IMR-90 (cell line): Measurements from ENCODE around the gene CLEC2D. TPM values are rescaled to one million over a fixed set of nuclear protein-coding genes. Genes with fewer than 3 reads are reported as not detected.

ENCODE experiments used
- ATAC-seq: fragments of 200-7000 bp; cut with Tn5 transposase; 2 replicates; pipeline ENCODE4 v1.9.1; 2020; ENCODE audit warnings: low read depth, mild to moderate bottlenecking, moderate library complexity
- BruUV-seq: library from RNA; stranded (reverse); fragments of 400-500 nt; replicated peaks from 2 replicates; lab custom pipeline; 2021; lab: Mats Ljungman, UMichigan
- CTCF ChIA-PET: fragments of 300-600 bp; formaldehyde crosslinking; extraction: SDS; loops from one replicate; lab custom pipeline; 2021; ENCODE audit warnings: antibody characterized with exemption; lab: Yijun Ruan, JAX
- POLR2A ChIA-PET: fragments of 300-600 bp; sonication (Branson Sonifier 250); formaldehyde crosslinking; loops from one replicate; lab custom pipeline; 2022; ENCODE audit warnings: antibody characterized with exemption; ENCODE audit not compliant: unreplicated experiment; lab: Charles Lee
- DNase-seq: peaks from one replicate; pipeline ENCODE4 v3.0.0; 2013
- H2AFZ ChIP-seq: replicated peaks from 2 replicates; pipeline ENCODE3; 2013; ENCODE audit warnings: low read length, mild to moderate bottlenecking; ENCODE audit not compliant: poor library complexity
- H2AK5ac ChIP-seq: 2 replicates; pipeline ENCODE4 v1.6.1; 2013; ENCODE audit warnings: low read depth, low read length, inconsistent platforms
- H2AK9ac ChIP-seq: replicated peaks from 2 replicates; pipeline ENCODE3; 2013; ENCODE audit warnings: mild to moderate bottlenecking, low read depth, low read length, moderate library complexity; ENCODE audit not compliant: poor library complexity
- H2BK120ac ChIP-seq: 2 replicates; pipeline ENCODE4 v1.6.1; 2013; ENCODE audit warnings: low read depth, low read length, inconsistent platforms
- H2BK15ac ChIP-seq: 3 replicates; pipeline ENCODE4 v1.6.1; 2013; ENCODE audit warnings: low read depth, low read length, inconsistent platforms
- H2BK20ac ChIP-seq: 2 replicates; pipeline ENCODE4 v1.6.1; 2013; ENCODE audit warnings: low read depth, mild to moderate bottlenecking, inconsistent platforms, low read length, moderate library complexity
- H2BK5ac ChIP-seq: 2 replicates; pipeline ENCODE4 v1.6.1; 2013; ENCODE audit warnings: mild to moderate bottlenecking, low read depth, low read length, inconsistent platforms; ENCODE audit not compliant: poor library complexity, severe bottlenecking
- H3K14ac ChIP-seq: replicated peaks from 2 replicates; pipeline ENCODE4 v1.6.1; 2013; ENCODE audit warnings: low read depth, low read length, inconsistent platforms
- H3K18ac ChIP-seq: 2 replicates; pipeline ENCODE4 v1.6.1; 2013; ENCODE audit warnings: low read depth, low read length, control low read depth
- H3K23ac ChIP-seq: 2 replicates; pipeline ENCODE4 v1.6.1; 2013; ENCODE audit warnings: low read depth, low read length, inconsistent platforms
- H3K27ac ChIP-seq: 2 replicates; pipeline ENCODE4 v1.5.1; 2013; ENCODE audit warnings: mild to moderate bottlenecking, control low read depth, low read length; ENCODE audit not compliant: insufficient read depth
- H3K27me3 ChIP-seq: 2 replicates; pipeline ENCODE4 v1.6.1; 2013; ENCODE audit warnings: low read length; ENCODE audit not compliant: control insufficient read depth, insufficient read depth
- H3K36me3 ChIP-seq: 2 replicates; pipeline ENCODE4 v1.6.1; 2013; ENCODE audit warnings: low read length, mixed read lengths; ENCODE audit not compliant: control insufficient read depth, insufficient read depth
- H3K4ac ChIP-seq: 2 replicates; pipeline ENCODE4 v1.6.1; 2013; ENCODE audit warnings: low read depth, low read length, inconsistent platforms
- H3K4me1 ChIP-seq: 2 replicates; pipeline ENCODE4 v1.6.1; 2013; ENCODE audit warnings: low read length, mixed read lengths; ENCODE audit not compliant: control insufficient read depth, insufficient read depth
- H3K4me2 ChIP-seq: 2 replicates; pipeline ENCODE4 v1.6.1; 2013; ENCODE audit warnings: low read depth, mild to moderate bottlenecking, control low read depth, low read length, moderate library complexity
- H3K4me3 ChIP-seq: 2 replicates; pipeline ENCODE4 v1.5.1; 2013; ENCODE audit warnings: low read depth, mild to moderate bottlenecking, control low read depth, low read length, moderate library complexity; ENCODE audit not compliant: insufficient read depth
- H3K56ac ChIP-seq: 2 replicates; pipeline ENCODE4 v1.6.1; 2013; ENCODE audit warnings: low read length, inconsistent platforms; ENCODE audit not compliant: insufficient read depth; ENCODE audit errors: extremely low read depth
- H3K79me1 ChIP-seq, 2 experiments: 2 replicates each; pipeline ENCODE4 v1.6.1; 2013; ENCODE audit warnings: low read length in 2 of 2, inconsistent platforms in 1 of 2, low read depth in 1 of 2
- H3K9ac ChIP-seq: 2 replicates; pipeline ENCODE4 v1.6.1; 2013; ENCODE audit warnings: low read depth, low read length, control low read depth
- H3K9me1 ChIP-seq: 2 replicates; pipeline ENCODE4 v1.6.1; 2013; ENCODE audit warnings: low read length, inconsistent platforms; ENCODE audit not compliant: insufficient read depth
- H3K9me3 ChIP-seq: 2 replicates; pipeline ENCODE4 v1.6.1; 2013; ENCODE audit warnings: low read length; ENCODE audit not compliant: control insufficient read depth, insufficient read depth
- H4K20me1 ChIP-seq: 2 replicates; pipeline ENCODE4 v1.6.1; 2013; ENCODE audit warnings: low read length, inconsistent platforms; ENCODE audit not compliant: insufficient read depth
- H4K5ac ChIP-seq: 2 replicates; pipeline ENCODE4 v1.6.1; 2013; ENCODE audit warnings: mild to moderate bottlenecking, low read depth, low read length, control low read depth
- H4K8ac ChIP-seq, 2 experiments: 2 replicates each; pipeline ENCODE4 v1.6.1; 2013; ENCODE audit warnings: low read depth in 2 of 2, low read length in 2 of 2, control low read depth in 1 of 2, inconsistent platforms in 1 of 2
- H4K91ac ChIP-seq: 2 replicates; pipeline ENCODE4 v1.6.1; 2013; ENCODE audit warnings: low read depth, low read length, inconsistent platforms; ENCODE audit not compliant: insufficient read depth
- BHLHE40 ChIP-seq: fragments of 150-350 bp; IDR thresholded peaks from 2 replicates; pipeline ENCODE4 v1.6.1; 2016; ENCODE audit warnings: mild to moderate bottlenecking, low read depth, low read length
- CEBPB ChIP-seq: IDR thresholded peaks from 2 replicates; pipeline ENCODE4 v1.6.1; 2012; ENCODE audit warnings: low read depth, low read length, improper control_type of control experiment
- CHD1 ChIP-seq: IDR thresholded peaks from 2 replicates; pipeline ENCODE4 v1.6.1; 2012; ENCODE audit warnings: low read depth, low read length, improper control_type of control experiment
- CTCF ChIP-seq: conservative IDR thresholded peaks from 2 replicates; pipeline ENCODE4 v1.5.1; 2012; ENCODE audit warnings: mild to moderate bottlenecking, low read depth, low read length, improper control_type of control experiment
- ELK1 ChIP-seq: fragments of 150-350 bp; IDR thresholded peaks from 2 replicates; pipeline ENCODE4 v1.6.1; 2016; ENCODE audit warnings: low read depth, mild to moderate bottlenecking, low read length, moderate library complexity, borderline replicate concordance
- FOS ChIP-seq: fragments of 150-350 bp; IDR thresholded peaks from 2 replicates; pipeline ENCODE4 v1.6.1; 2016; ENCODE audit warnings: low read depth, low read length
- MAFK ChIP-seq: IDR thresholded peaks from 2 replicates; pipeline ENCODE4 v1.6.1; 2012; ENCODE audit warnings: low read depth, low read length, improper control_type of control experiment
- MAZ ChIP-seq: IDR thresholded peaks from 2 replicates; pipeline ENCODE4 v1.6.1; 2012; ENCODE audit warnings: low read depth, mild to moderate bottlenecking, low read length, improper control_type of control experiment, moderate library complexity, borderline replicate concordance
- MXI1 ChIP-seq: IDR thresholded peaks from 2 replicates; pipeline ENCODE4 v1.6.1; 2012; ENCODE audit warnings: low read depth, mild to moderate bottlenecking, low read length, moderate library complexity, borderline replicate concordance
- NFE2L2 ChIP-seq: fragments of 150-350 bp; IDR thresholded peaks from 2 replicates; pipeline ENCODE4 v1.6.1; 2016; ENCODE audit warnings: low read depth, mild to moderate bottlenecking, low read length
- POLR2A ChIP-seq: IDR thresholded peaks from 2 replicates; pipeline ENCODE4 v1.6.1; 2012; ENCODE audit warnings: mild to moderate bottlenecking, low read depth, low read length
- RAD21 ChIP-seq: IDR thresholded peaks from 2 replicates; pipeline ENCODE4 v1.6.1; 2012; ENCODE audit warnings: low read length, improper control_type of control experiment
- RCOR1 ChIP-seq: IDR thresholded peaks from 2 replicates; pipeline ENCODE4 v1.6.1; 2012; ENCODE audit warnings: mild to moderate bottlenecking, low read length, improper control_type of control experiment; ENCODE audit not compliant: insufficient replicate concordance
- RFX5 ChIP-seq: IDR thresholded peaks from 2 replicates; pipeline ENCODE4 v1.8.0; 2012; ENCODE audit warnings: low read depth, mild to moderate bottlenecking, low read length, moderate library complexity
- SMC3 ChIP-seq: fragments of 150-350 bp; IDR thresholded peaks from 2 replicates; pipeline ENCODE4 v1.6.1; 2016; ENCODE audit warnings: low read depth, mild to moderate bottlenecking, antibody characterized with exemption, low read length, moderate library complexity
- USF2 ChIP-seq: fragments of 150-350 bp; IDR thresholded peaks from 2 replicates; pipeline ENCODE4 v1.6.1; 2017; ENCODE audit warnings: mild to moderate bottlenecking, antibody characterized with exemption, low read length, low read depth
- dilution Hi-C: fragments of 300-500 bp; cut with HindIII; formaldehyde crosslinking; loops from one replicate; pipeline ENCODE4 v1.14.3; 2018; ENCODE audit warnings: low sequenced_read_pairs; ENCODE audit not compliant: unreplicated experiment
- in situ Hi-C: fragments of 300-500 bp; cut with MboI; formaldehyde crosslinking; loops from 3 replicates; pipeline ENCODE4 v1.14.3; 2019; ENCODE audit warnings: low sequenced_read_pairs, inconsistent platforms, mixed read lengths
- intact Hi-C: fragments of 100-400 bp; cut with micrococcal nuclease; formaldehyde crosslinking; loops from 2 replicates; pipeline ENCODE4 v1.10.0; 2022
- polyA plus RNA-seq, 3 experiments: library from polyadenylated mRNA; depleted of rRNA; stranded (reverse); fragments of >200 nt; gene quantifications; 2 replicates each; pipeline ENCODE4 v1.2.3, GENCODE V29; 2012; ENCODE audit warnings: low replicate concordance in 1 of 3
- total RNA-seq: library from RNA; depleted of rRNA; stranded (reverse); fragments of >200 nt; gene quantifications from 2 replicates; pipeline ENCODE4 v1.2.3, GENCODE V29; 2012

The CLEC2D gene
- total and polyA plus RNA-seq, 2 of the 4 experiments (the other 2 are of a cell fraction) = 0.72 to 1.2 TPM

- Histone ChIP-seq H3K23ac (no peak overlapping the region), H3K9ac (no peak overlapping the region), H2BK120ac (no peak overlapping the region), H4K8ac (no peak overlapping the region), H3K79me1 (no peaks in the 10 kb centered on the region), H3K9me1 (no peaks in the 10 kb centered on the region), H3K36me3 (no peaks in the 10 kb centered on the region), H3K18ac (no peak overlapping the region), H4K91ac (no peak overlapping the region), H2BK20ac (no peak overlapping the region), H3K14ac (no peak overlapping the region), H3K4me1 (no peaks in the 10 kb centered on the region), H2AK5ac (no peak overlapping the region), H4K20me1 (no peaks in the 10 kb centered on the region), H3K4ac (no peak overlapping the region), H3K4me2 (no peak overlapping the region), H3K27ac (no peak overlapping the region), H3K56ac (no peak overlapping the region), H2BK5ac (no peak overlapping the region), H3K4me3 (no peak overlapping the region), H3K9me3 (no peaks in the 10 kb centered on the region), H2BK15ac (no peak overlapping the region), H3K27me3 (no peaks in the 10 kb centered on the region), H2AK9ac (no peak overlapping the region), H4K5ac (no peak overlapping the region), H2AFZ (no peak overlapping the region)
- intact Hi-C loops = no loop called here
- ATAC-seq (no peak), DNase-seq (no peak)
- POLR2A ChIA-PET = no interaction called here
- BruUV-seq = no TSS peak
- dilution Hi-C loops = no loop called here
- in situ Hi-C loops = loop anchor here (25.0 kb wide), 1 partner anchor 289 kb away; no protein-coding TSS in a partner anchor
- CTCF ChIA-PET = no interaction called here
- TF ChIP-seq ELK1 = no peak
- no peak for TF ChIP-seq CTCF
- no peak for TF ChIP-seq CEBPB
- TF ChIP-seq FOS = no peak
- no peak for TF ChIP-seq MAZ
- no peak for TF ChIP-seq SMC3
- no peak for TF ChIP-seq RFX5
- TF ChIP-seq CHD1 = no peak
- no peak for TF ChIP-seq MXI1
- TF ChIP-seq BHLHE40 = no peak
- TF ChIP-seq MAFK = no peak
- no peak for TF ChIP-seq RAD21
- no peak for TF ChIP-seq NFE2L2
- no peak for TF ChIP-seq RCOR1
- TF ChIP-seq POLR2A = no peak
- no peak for TF ChIP-seq USF2
Observed at GRCh38 chr12:9626291-9626690, 43.2 kb upstream of the CLEC2D start.
